Prostate gland (tissue), 2 donors: ENCODE measurements around the gene IGIP. TPM values are rescaled to one million over a fixed set of nuclear protein-coding genes. Genes with fewer than 3 reads are reported as not detected.

Source experiments
- DNase-seq: peaks from one replicate; pipeline ENCODE4 v3.0.0-alpha.2; 2019; ENCODE audit warnings: low spot score
- H3K27ac ChIP-seq, 2 donors: fragments of 200-600 bp; sonication (generic); 2 replicates each; pipeline ENCODE4 v1.5.1; 2017 to 2019
- H3K27me3 ChIP-seq: fragments of 200-600 bp; sonication (generic); replicated peaks from 2 replicates; pipeline ENCODE4 v1.5.1; 2019; ENCODE audit not compliant: insufficient read depth
- H3K36me3 ChIP-seq, 2 donors: fragments of 200-600 bp; sonication (generic); 1 replicate in 1 of 2; 2 replicates in 1 of 2; pipeline versions ENCODE4 v1.5.1 to v1.8.1; 2017 to 2019
- H3K4me1 ChIP-seq: fragments of 200-600 bp; sonication (generic); replicated peaks from 2 replicates; pipeline ENCODE4 v1.5.1; 2019
- H3K4me3 ChIP-seq, 2 donors: fragments of 200-600 bp; sonication (generic); 2 replicates each; pipeline ENCODE4 v1.5.1; 2017 to 2019
- H3K9me3 ChIP-seq: fragments of 200-600 bp; sonication (generic); 2 replicates; pipeline ENCODE4 v1.5.1; 2017
- POLR2A ChIP-seq: fragments of 450-650 bp; IDR thresholded peaks from one replicate; pipeline ENCODE4 v1.6.1; 2016; ENCODE audit warnings: antibody characterized with exemption, mild to moderate bottlenecking
- POLR2AphosphoS5 ChIP-seq: sonication (generic); formaldehyde crosslinking; IDR thresholded peaks from one replicate; pipeline ENCODE4 v1.6.1; 2017; ENCODE audit warnings: antibody characterized with exemption
- WGBS: methylation state at CpG from one replicate; pipeline ENCODE4 v1.1.5; 2018; 5-methylcytosine and 5-hydroxymethylcytosine counted together
- intact Hi-C: fragments of 100-400 bp; cut with DNase I; formaldehyde crosslinking; loops from one replicate; pipeline ENCODE4 v1.14.2; 2022
- total RNA-seq, 2 donors: library from RNA; depleted of rRNA; stranded (reverse); fragments of >200 nt; gene quantifications; one replicate each; pipeline ENCODE4 v1.1.0, GENCODE V29; 2016
- TF ChIP-seq, protein P1 (sequence below), 4 experiments: fragments of 200-600 bp in 2 of 4; fragments of 450-650 bp in 2 of 4; sonication (generic) in 2 of 4; IDR thresholded peaks; 1 replicate in 3 of 4; 2 replicates in 1 of 4; pipeline ENCODE4 v1.5.1; 2016 to 2019; ENCODE audit warnings: antibody characterized with exemption in 4 of 4, mild to moderate bottlenecking in 2 of 4, moderate library complexity in 2 of 4

IGIP gene
- total RNA-seq, 2 donors from 2014 or later: 10.5 to 13.8 TPM

DNA sequence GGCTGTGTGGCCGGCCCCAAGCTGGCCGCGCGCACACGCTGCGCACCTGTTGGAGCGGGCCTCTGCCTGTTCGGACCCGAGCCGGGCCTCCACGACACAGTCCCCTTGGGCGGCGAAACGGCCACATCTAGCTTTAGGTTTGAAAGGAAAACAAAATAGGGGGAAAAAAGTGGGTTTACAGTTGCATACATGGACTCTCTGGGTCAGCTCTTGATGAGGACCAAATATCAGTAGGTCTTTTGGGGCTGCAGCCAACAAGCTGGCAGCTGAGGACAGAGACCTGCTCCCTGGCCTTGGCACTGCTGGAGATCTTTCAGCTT is 20.7 kb downstream of the IGIP start:
- no peaks in the 10 kb centered on the region for H3K27me3 ChIP-seq
- intact Hi-C loops: loop anchor here (5.0 kb wide), 1 partner anchor 34 kb away; the partner anchor contains the start of gene PURA
- H3K27ac ChIP-seq: no peak overlapping the region
- no peaks in the 10 kb centered on the region for H3K36me3 ChIP-seq
- H3K4me1 ChIP-seq: peaks cover 5% of the 10 kb centered on the region
- WGBS: 44% methylated on average over 14 of the region's 14 CpGs
- H3K9me3 ChIP-seq: no peaks in the 10 kb centered on the region
- peak overlapping the region; percentile 24 to 36 for H3K4me3 ChIP-seq
- TF ChIP-seq, protein P1, sequence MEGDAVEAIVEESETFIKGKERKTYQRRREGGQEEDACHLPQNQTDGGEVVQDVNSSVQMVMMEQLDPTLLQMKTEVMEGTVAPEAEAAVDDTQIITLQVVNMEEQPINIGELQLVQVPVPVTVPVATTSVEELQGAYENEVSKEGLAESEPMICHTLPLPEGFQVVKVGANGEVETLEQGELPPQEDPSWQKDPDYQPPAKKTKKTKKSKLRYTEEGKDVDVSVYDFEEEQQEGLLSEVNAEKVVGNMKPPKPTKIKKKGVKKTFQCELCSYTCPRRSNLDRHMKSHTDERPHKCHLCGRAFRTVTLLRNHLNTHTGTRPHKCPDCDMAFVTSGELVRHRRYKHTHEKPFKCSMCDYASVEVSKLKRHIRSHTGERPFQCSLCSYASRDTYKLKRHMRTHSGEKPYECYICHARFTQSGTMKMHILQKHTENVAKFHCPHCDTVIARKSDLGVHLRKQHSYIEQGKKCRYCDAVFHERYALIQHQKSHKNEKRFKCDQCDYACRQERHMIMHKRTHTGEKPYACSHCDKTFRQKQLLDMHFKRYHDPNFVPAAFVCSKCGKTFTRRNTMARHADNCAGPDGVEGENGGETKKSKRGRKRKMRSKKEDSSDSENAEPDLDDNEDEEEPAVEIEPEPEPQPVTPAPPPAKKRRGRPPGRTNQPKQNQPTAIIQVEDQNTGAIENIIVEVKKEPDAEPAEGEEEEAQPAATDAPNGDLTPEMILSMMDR (IDR thresholded peaks at IDR 0.05): no peak
- TF ChIP-seq POLR2A (no peak), POLR2AphosphoS5 (no peak)
- no peak for DNase-seq

DNA sequence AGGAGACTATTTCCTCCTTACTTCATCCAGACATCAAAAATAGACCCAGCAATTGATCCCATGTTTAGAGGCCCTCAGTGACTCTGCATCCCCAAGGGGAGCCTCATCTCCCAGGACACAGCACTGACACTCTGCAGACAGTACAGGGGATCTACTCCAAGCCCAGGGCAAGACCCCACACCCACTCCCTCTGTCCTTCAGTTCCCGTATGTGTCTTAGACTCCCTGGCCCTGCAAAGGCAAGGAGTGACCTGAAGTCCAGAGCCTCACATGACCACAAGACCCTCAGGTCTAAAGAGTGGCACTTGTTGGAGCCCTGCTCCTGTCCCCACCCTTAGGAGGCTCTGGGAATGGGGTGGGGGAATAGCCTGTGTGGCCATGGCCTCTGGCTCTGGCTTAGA is 21.7 kb downstream of the IGIP start:
- intact Hi-C loops: loop anchor here (5.0 kb wide), 1 partner anchor 35 kb away; the partner anchor contains the start of gene PURA
- Histone ChIP-seq H3K27ac (no peak overlapping the region), H3K4me3 (no peak overlapping the region), H3K27me3 (no peaks in the 10 kb centered on the region), H3K36me3 (no peaks in the 10 kb centered on the region), H3K9me3 (no peaks in the 10 kb centered on the region), H3K4me1 (peaks cover 7% of the 10 kb centered on the region)
- no peak for DNase-seq
- 100% methylated on average over 1 of the region's 1 CpG for WGBS
- TF ChIP-seq POLR2AphosphoS5 (no peak), POLR2A (no peak)
- TF ChIP-seq, protein P1 (IDR thresholded peaks at IDR 0.05): no peak

DNA sequence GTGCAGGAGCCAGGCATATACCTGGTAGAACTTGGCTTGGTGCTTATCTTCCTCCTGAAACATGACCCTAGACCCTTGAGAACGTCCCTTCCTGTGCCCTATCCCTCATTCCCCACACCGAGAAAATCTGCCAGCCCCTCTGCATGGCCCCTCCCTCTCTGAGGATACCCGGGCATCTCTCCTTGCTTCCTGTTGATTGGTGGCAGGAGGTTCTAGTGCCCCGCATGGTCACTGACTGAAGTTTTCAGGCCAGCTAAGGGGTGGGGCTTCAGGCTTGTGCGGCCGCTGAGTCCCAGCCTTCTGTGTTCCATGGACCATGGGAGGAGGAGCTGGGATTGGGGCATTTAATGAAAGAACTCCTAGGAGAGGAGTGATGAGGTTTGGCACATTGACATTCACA is 22.8 kb downstream of the IGIP start:
- H3K9me3 ChIP-seq: no peaks in the 10 kb centered on the region
- H3K27me3 ChIP-seq: no peaks in the 10 kb centered on the region
- intact Hi-C loops: loop anchor here (5.0 kb wide), 1 partner anchor 36 kb away; the partner anchor contains the start of gene PURA
- no peak overlapping the region for H3K27ac ChIP-seq
- WGBS: 62% methylated on average over 6 of the region's 6 CpGs
- no peaks in the 10 kb centered on the region for H3K36me3 ChIP-seq
- no peak overlapping the region for H3K4me3 ChIP-seq
- H3K4me1 ChIP-seq: peaks cover 8% of the 10 kb centered on the region
- no peak for DNase-seq
- TF ChIP-seq POLR2AphosphoS5 (no peak), POLR2A (no peak)
- TF ChIP-seq, protein P1 (IDR thresholded peaks at IDR 0.05): no peak

DNA sequence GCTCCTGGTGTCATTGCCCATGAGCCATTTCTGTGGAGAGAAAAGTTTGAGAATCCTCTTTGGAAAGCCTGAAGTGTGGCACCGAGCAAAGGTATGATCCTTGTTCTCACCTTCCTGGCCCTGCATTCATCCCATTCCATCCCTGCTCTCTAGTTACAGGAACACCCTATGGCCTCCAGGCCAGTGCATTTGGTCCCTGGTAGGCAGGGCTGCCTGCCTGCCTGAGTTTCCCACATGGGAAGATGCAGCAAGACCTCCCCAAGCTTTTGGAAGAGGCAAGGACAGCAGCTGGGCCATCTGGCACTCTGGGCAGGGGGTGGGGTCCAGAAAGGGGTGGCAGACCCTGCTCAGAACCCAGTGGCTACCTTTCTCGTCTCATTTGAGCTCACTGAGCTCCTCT is 24.5 kb downstream of the IGIP start:
- Histone ChIP-seq H3K36me3 (no peaks in the 10 kb centered on the region), H3K9me3 (no peaks in the 10 kb centered on the region), H3K27ac (no peak overlapping the region), H3K27me3 (no peaks in the 10 kb centered on the region), H3K4me3 (no peak overlapping the region), H3K4me1 (peaks cover 8% of the 10 kb centered on the region)
- intact Hi-C loops: no loop called here
- WGBS: 88% methylated on average over 2 of the region's 2 CpGs
- TF ChIP-seq POLR2A (no peak), POLR2AphosphoS5 (no peak)
- TF ChIP-seq, protein P1 (IDR thresholded peaks at IDR 0.05): no peak
- DNase-seq: no peak

DNA sequence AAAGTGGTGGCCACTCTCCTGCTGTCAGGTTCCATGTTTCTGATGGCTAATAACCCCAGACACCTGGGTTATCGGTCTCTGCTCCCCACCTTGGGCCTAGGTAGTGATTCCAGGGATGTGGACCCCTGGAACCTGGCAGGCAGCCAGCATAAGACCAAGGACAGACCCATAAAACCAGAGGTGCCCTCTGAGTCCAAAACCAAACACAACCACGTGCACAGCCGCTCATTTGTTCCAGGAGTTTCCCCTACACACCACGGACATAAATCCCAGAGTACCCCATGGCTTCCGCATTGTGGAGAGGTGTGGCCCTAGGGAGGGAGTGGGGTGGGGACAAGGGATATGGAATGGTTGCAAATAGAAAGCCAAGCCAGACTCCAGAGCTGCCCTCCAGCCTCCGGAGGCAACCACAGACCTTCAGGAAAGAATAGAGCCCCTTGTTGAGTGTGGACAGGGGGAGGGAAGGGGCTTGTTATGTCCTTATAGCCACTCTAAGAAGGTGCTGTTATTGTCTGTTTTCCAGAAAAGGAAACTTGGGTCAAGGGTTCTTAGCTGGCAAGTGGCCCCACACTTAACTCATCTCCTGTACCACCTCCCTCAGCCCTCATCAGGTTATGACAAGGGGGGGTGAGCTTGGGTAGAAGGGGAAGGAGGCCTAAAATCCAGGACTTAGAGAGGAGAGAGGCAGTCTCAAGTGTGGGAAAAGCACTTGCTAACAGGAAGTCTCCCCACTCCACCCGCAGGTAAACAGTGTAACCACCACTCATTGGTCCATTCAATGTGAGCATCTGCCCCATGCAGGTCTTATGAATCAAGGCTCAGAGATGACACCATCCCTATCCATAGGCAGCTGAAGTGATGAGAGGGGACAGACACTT is 25.6 kb downstream of the IGIP start:
- WGBS: 82% methylated on average over 7 of the region's 7 CpGs

More for the DNA sequence above, 25.6 kb downstream of the IGIP start:
- Histone ChIP-seq H3K27me3 (no peaks in the 10 kb centered on the region), H3K9me3 (no peaks in the 10 kb centered on the region), H3K4me1 (peaks cover 3% of the 10 kb centered on the region), H3K4me3 (no peak overlapping the region), H3K36me3 (no peaks in the 10 kb centered on the region), H3K27ac (no peak overlapping the region)
- DNase-seq: no peak
- TF ChIP-seq POLR2AphosphoS5: no peak
- no peak for TF ChIP-seq POLR2A
- TF ChIP-seq, protein P1 (IDR thresholded peaks at IDR 0.05): no peak
- intact Hi-C loops: no loop called here
